Ureter (tissue), 1 donor: ENCODE results near the gene CEBPA. TPM values are rescaled to one million over a fixed set of nuclear protein-coding genes. Genes with fewer than 3 reads are reported as not detected.

Source experiments
- DNase-seq: peaks from one replicate; pipeline ENCODE4 v3.0.0-alpha.2; 2020; ENCODE audit warnings: low spot score
- total RNA-seq: library from RNA; stranded (reverse); gene quantifications from one replicate; pipeline ENCODE4 v1.2.4, GENCODE V29; 2023
- donor health status: DM: yes; HTN: yes; CAD: no.

CEBPA gene
- total RNA-seq, 1 donor from 2014 or later = 34.1 TPM

DNA sequence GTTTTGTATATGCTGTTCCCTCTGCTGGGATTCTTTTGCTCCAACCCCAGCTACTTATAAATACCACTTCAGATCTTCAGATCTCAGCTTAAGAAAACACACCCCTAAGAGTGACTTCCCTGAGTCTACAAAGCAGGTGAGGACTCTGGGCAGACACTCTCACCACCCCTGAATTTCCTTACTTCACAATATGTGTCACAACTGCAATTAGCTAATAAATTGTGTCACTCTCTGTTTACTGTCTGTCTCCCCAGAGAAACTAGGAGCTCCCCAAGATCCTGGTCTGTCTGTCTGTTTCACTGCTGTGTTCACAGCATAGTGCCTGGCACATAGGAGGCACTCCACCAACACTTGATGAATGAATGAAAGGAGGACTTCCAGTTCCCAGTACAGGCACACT lies 14.4 kb downstream of the CEBPA start:
- no peak for DNase-seq

GRCh38 chr19:33287438-33287837 lies 14.9 kb downstream of the CEBPA start:
- DNase-seq = no peak

GRCh38 chr19:33286899-33287298 lies 15.4 kb downstream of the CEBPA start:
- DNase-seq = no peak

DNA sequence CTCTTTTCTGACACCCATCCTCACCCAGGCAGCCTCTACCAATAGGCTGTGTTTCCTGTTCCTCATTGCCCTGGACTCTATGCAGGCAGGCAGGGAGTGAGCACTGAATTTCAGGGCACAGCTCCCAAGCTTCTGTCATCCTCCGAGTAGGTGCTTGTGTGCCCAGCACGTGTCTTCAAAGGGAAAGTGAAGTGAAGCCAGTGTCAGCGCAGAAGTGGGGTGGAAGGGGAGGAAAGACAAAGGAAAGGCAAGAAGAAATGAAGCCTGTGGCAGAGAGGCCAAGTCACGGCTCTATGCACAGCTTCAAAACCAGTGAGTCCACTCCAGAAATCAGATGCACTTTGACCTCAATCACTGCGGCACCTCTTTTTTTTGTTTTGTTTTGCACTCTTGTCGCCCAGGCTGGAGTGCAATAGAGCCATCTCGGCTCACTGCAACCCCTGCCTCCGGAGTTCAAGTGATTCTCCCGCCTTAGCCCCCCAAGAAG lies 16.9 kb downstream of the CEBPA start:
- DNase-seq = no peak

- DNase-seq = no peak
Measured at GRCh38 chr19:33284756-33285155, 17.6 kb downstream of the CEBPA start.

DNA sequence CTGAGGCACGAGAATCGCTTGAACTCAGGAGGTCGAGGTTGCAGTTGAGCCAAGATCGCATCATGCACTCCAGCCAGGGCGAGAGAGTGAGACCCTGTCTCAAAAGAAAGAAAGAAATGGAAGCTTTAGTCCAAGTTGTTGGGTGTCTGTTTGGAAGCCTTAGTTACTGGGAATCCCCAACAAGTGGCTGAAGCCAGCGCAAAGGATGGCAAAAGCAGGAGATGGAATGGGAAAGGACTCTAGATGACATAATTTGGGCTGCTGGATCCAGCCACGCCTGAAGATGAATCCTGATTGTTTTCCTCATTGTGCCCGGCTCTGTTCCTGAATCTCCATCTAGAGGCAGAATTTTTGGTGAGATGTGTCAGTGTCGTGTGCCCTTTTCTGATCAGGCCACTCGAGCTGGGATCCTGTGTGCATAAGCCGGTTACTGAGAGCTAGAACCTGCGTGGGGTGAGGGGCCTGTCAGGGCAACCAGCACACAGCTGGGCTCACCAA lies 18.1 kb downstream of the CEBPA start:
- DNase-seq = no peak

DNA sequence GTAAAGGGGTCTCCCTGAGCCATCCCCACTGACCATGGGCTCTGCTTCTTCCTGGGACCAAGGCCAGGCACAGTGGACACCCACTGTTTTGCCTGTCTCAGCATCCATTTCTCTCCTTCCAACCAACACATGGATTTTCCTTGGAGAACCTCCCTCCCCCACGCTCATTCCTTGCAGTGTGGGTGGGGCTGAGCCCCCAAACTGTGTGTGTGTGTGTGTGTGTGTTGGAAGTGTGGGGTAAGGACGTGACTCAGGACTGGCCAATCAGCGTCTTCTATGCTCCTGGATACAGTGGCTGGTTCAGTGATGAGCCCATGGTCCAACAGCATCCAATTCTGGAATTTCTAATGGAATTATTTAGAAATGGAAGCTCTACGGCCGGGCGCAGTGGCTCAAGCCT lies 18.7 kb downstream of the CEBPA start:
- no peak for DNase-seq

DNA sequence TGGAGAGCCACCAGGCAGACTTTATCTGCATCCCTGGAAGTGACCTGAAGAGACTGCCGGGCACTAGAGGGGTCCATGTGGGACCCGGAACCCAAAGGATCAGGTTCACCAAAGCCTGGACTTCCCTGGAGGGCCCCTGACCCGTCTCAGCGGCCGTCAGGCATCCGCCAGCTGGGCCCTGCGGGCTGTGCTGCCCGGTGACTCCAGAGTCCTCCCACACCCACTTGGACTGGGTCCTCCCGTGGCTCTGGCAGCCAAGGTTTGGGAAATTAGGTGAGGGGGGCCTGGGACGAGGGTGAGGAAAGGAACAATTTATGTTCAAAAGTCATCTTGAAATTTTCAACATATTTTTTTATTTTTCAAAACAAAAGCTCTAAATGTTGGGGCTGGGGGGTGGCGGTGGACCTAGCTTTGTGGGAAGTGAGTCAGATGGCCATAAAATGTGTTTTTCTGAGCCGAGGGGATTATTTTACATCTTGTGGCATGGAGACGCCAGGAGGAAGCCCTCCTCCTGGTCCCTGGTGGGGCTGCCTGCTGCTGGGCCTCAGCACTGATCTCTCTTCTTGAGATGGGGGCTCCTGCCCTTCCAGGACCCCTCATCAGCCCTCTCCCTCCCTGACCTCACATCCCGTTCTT lies 20.2 kb downstream of the CEBPA start:
- no peak for DNase-seq

- DNase-seq = no peak
Measured at GRCh38 chr19:33281296-33281926, 20.9 kb downstream of the CEBPA start.

- no peak for DNase-seq
Measured at GRCh38 chr19:33280351-33280921, 21.9 kb downstream of the CEBPA start.

DNA sequence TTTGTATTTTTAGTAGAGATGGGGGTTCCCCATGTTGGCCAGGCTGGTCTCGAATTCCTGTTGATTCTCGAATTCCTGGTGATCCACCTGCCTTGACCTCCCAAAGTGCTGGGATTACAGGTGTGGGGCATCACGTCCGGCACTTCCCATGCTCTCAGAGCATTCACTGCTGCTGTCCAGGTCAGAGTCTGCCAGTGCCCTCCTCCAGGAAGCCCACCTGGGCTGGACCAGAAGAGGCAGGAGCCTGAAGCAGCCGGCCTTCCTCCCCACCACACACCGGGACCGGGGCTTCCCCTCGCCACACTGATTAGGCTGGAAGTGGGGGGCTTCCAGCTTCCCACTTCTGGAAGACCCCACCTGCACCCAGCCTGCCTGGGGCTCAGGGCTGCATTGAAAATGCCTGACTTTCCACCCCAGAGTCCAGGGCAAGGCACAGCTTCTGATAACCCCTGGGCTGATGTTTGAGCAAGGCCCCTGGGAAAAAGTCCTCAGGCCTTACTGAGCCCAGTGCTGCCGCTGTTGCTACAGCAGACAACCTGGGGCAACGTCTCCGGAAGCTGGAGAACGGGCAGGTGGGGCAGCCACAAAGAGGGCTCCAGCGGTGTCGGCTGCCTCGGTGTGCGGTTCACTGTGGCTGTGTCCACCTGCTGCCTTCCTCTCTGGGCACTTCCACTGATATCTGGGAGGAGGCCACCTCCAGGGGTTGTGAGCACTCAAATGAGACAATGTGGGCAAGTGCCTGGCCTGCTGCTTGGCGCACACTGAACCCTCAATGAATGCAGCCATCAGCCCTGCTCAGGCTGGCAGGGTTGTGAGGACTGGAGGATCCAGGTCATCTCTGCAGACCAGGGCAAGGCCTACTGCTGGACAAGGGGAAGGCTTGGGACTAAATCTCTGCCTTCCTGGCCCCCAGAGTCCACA lies 22.6 kb downstream of the CEBPA start:
- DNase-seq = no peak

- DNase-seq = no peak
Measured at GRCh38 chr19:33278403-33279269, 23.7 kb downstream of the CEBPA start.

GRCh38 chr19:33278023-33278402 lies 24.3 kb downstream of the CEBPA start:
- DNase-seq = no peak

DNA sequence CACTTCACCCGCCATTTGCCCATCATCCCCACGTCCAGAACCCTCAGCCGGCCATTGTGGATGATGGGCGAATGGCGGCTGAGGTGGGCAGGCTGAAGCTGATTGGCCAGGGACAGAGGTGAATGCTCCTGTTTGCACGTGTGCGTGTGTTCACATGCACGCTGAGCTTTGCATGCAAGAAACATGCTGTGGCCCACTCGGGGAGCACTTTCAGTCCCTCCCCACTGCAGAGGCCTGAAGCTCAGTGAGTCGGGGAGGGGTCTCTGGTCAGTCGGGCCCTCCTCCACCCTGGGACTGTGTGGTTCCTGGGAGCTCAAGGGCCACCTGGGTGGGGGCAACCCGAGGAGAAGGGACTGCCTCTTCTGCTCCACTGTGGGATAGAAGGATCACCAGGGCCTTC lies 24.9 kb downstream of the CEBPA start:
- DNase-seq = no peak

- DNase-seq = no peak
Measured at GRCh38 chr19:33275933-33276619, 26.3 kb downstream of the CEBPA start.

DNA sequence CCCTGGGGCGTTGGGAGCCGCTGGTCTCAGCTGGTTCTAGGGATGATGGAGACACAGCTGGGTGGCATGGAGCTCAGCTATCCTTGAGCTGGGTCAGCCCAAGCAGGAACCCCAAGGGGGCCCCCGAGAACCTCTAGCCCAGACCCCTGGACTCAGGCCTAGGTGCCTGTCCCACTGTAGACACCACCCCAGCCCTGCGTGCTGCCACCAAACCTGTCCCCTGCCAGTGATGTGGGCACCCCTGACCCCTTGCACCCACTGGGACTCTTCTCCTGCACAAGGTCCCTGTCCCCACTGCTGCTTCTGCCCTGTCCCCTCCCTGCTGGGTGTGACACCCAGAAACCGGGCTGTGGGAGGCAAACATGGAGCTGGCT lies 26.8 kb downstream of the CEBPA start:
- DNase-seq = no peak

GRCh38 chr19:33274663-33275558 lies 27.4 kb downstream of the CEBPA start:
- no peak for DNase-seq

DNA sequence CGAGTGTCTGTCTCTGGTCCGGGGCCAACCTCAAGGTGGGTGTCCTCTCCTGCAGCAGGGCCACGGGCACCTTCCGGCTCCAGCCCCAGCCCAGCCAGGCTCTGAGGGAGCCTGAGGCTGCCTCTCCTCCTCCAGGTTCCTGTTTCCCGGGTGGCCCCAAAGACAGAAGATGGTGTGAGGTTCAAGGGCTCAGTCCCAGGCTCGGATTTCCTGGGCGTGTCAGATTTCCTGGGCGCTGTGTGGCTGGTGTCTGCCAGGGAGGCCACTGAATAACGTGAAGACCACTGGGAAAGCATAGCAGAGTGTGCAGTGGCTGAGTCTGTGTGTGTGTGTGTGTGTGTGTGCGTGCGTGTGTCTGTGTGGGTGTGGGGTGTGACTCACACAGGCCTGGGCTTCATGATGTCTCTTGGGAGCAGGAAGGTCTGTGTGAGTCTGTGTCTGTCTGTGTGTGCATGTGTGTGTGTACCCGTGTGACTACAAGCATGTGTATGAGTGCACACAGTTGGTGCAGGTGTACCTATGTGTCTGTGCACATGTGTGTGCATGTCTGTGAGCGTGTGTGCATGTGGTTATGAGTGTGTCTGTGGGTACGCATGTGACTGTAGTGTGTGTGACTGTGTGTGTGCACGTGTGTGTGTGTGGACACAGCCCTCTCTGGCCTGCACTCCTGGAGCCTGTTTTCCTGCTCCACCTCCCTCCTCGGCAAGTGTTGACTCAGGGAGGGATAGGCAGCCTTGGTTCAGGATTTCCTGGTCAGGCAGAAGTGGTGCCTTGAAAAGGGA lies 28.3 kb downstream of the CEBPA start:
- DNase-seq = peak; percentile 81
